GM21737 (cell line): ENCODE measurements around the gene RAP1A.

Source experiments
- ATAC-seq: cut with Tn5 transposase; IDR thresholded peaks from one replicate; pipeline ENCODE4 v1.9.1; 2021; ENCODE audit warnings: mild to moderate bottlenecking, moderate library complexity; ENCODE audit not compliant: unreplicated experiment

RAP1A gene

GRCh38 chr1:111619635-111620440 is at the start of gene RAP1A:
TSS of gene RAP1A (plus strand) at chr1:111619789. CDS start at chr1:111691361, 71,572 bp downstream.
- ATAC-seq: peak; percentile 55

GRCh38 chr1:111569913-111570312 is 49.7 kb upstream of the RAP1A start:
- no peak for ATAC-seq

GRCh38 chr1:111570781-111571181 is 48.8 kb upstream of the RAP1A start:
- ATAC-seq: no peak

GRCh38 chr1:111571239-111571638 is 48.4 kb upstream of the RAP1A start:
- no peak for ATAC-seq

- ATAC-seq: no peak
These were observed 47.6 kb upstream of the RAP1A start for GRCh38 chr1:111571987-111572386.

- ATAC-seq: no peak
These were observed 43.0 kb upstream of the RAP1A start for GRCh38 chr1:111576547-111576946.

GRCh38 chr1:111577814-111578213 is 41.8 kb upstream of the RAP1A start:
- no peak for ATAC-seq

- no peak for ATAC-seq
These were observed 38.4 kb upstream of the RAP1A start for GRCh38 chr1:111581166-111581565.

- ATAC-seq: no peak
These were observed 37.6 kb upstream of the RAP1A start for GRCh38 chr1:111582016-111582415.

- ATAC-seq: no peak
These were observed 36.7 kb upstream of the RAP1A start for GRCh38 chr1:111582644-111583618.

GRCh38 chr1:111585447-111586086 is 34.0 kb upstream of the RAP1A start:
- no peak for ATAC-seq

GRCh38 chr1:111586112-111586511 is 33.5 kb upstream of the RAP1A start:
- no peak for ATAC-seq

- ATAC-seq: no peak
These were observed 31.9 kb upstream of the RAP1A start for GRCh38 chr1:111587509-111588174.

GRCh38 chr1:111591937-111592336 is 27.7 kb upstream of the RAP1A start:
- ATAC-seq: no peak

GRCh38 chr1:111592389-111593361 is 26.9 kb upstream of the RAP1A start:
- ATAC-seq: peak; percentile 79

- no peak for ATAC-seq
These were observed 25.9 kb upstream of the RAP1A start for GRCh38 chr1:111593403-111594305.

- no peak for ATAC-seq
These were observed 25.3 kb upstream of the RAP1A start for GRCh38 chr1:111594306-111594693.

- no peak for ATAC-seq
These were observed 23.8 kb upstream of the RAP1A start for GRCh38 chr1:111595807-111596206.
